Activated T-cell treated with anti-CD3 and anti-CD28 coated beads, Interleukin-2, amount 50 U/mL, for 24 hours (primary cell): Measurements from ENCODE around the gene FAM227B.
A peak's percentile ranks its signal among the peaks of the same experiment; 100 is the strongest.
"Not testable (repeated sequence)": the region's sequence is repeated elsewhere in the genome, so short reads cannot be mapped to it uniquely, and the experiment has no call there.

Experiments
- DNase-seq: peaks from one replicate; pipeline ENCODE4 v3.0.0-alpha.2; 2020
- H3K27ac Mint-ChIP-seq: 2 replicates; pipeline ENCODE4 v1.8.0; 2020; ENCODE audit warnings: mild to moderate bottlenecking, mixed read lengths
- H3K27me3 Mint-ChIP-seq: 2 replicates; pipeline ENCODE4 v1.8.0; 2020; ENCODE audit warnings: mixed read lengths
- H3K36me3 Mint-ChIP-seq: 2 replicates; pipeline ENCODE4 v1.8.0; 2020; ENCODE audit warnings: low read depth, mixed read lengths
- H3K4me1 Mint-ChIP-seq: 2 replicates; pipeline ENCODE4 v1.8.0; 2020; ENCODE audit warnings: low read depth, mixed read lengths
- H3K4me3 Mint-ChIP-seq: 2 replicates; pipeline ENCODE4 v1.8.0; 2020; ENCODE audit warnings: mild to moderate bottlenecking, moderate library complexity, mixed read lengths
- H3K9me3 Mint-ChIP-seq: 2 replicates; pipeline ENCODE4 v1.8.0; 2020; ENCODE audit warnings: mixed read lengths

FAM227B gene

DNA sequence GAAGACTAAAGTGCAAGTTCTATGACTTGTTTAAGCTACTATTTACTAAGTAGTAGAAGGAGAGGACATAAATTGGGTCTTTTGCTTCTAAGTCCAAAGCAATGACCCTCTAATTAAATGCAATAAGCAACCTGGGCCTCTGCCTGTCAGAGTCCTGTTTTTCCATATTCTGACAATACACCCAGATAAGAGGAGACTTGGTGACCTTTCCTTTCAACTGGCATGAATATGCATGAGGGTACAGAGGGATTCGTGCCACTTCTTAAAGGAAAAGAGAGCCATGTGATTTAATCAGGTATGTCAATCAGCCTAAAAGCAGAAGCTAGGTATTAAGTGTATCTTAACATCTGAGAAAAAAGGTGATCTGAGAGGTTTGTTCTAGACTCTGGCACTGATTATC, 248.3 kb downstream of the FAM227B start:
- Mint-ChIP-seq H3K27me3 (no peaks in the 10 kb centered on the region), H3K4me1 (no peaks in the 10 kb centered on the region), H3K9me3 (no peaks in the 10 kb centered on the region), H3K36me3 (no peaks in the 10 kb centered on the region), H3K27ac (no peak overlapping the region), H3K4me3 (no peak overlapping the region)
- no peak for DNase-seq

- H3K4me3 Mint-ChIP-seq, result no peak overlapping the region
- peaks cover 1% of the 10 kb centered on the region for H3K36me3 Mint-ChIP-seq
- H3K27ac Mint-ChIP-seq, result no peak overlapping the region
- DNase-seq, result no peak
- no peaks in the 10 kb centered on the region for H3K4me1 Mint-ChIP-seq
- no peaks in the 10 kb centered on the region for H3K27me3 Mint-ChIP-seq
- H3K9me3 Mint-ChIP-seq, result peaks cover 3% of the 10 kb centered on the region
Observed at GRCh38 chr15:49370782-49371181, 249.8 kb downstream of the FAM227B start.

GRCh38 chr15:49366496-49366895, 254.1 kb downstream of the FAM227B start:
- H3K36me3 Mint-ChIP-seq, result peaks cover 1% of the 10 kb centered on the region
- H3K27me3 Mint-ChIP-seq, result no peaks in the 10 kb centered on the region
- no peak overlapping the region for H3K27ac Mint-ChIP-seq
- DNase-seq, result no peak
- peaks cover 13% of the 10 kb centered on the region for H3K9me3 Mint-ChIP-seq
- H3K4me3 Mint-ChIP-seq, result no peak overlapping the region
- H3K4me1 Mint-ChIP-seq, result no peaks in the 10 kb centered on the region

DNA sequence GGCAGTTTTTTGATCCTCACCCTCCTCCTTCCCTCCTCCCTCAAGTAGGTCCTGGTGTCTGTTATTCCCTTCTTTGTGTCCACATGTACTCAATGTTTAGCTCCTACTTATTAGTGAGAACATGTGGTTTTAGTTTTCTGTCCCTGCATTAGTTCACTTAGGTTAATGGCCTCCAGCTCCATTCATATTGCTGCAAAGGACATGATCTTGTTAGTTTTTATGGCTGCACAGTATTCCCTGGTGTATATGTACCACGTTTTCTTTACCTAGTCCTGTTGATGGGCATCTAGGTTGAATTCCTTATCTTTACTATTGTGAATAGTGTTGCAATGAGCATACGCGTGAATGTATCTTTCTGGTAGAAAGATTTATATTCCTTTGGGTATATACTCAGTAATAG, 259.2 kb downstream of the FAM227B start:
- H3K27me3 Mint-ChIP-seq, result no peaks in the 10 kb centered on the region
- no peaks in the 10 kb centered on the region for H3K4me1 Mint-ChIP-seq
- H3K4me3 Mint-ChIP-seq, result no peak overlapping the region
- peaks cover 1% of the 10 kb centered on the region for H3K36me3 Mint-ChIP-seq
- no peak for DNase-seq
- peaks cover 15% of the 10 kb centered on the region for H3K9me3 Mint-ChIP-seq
- H3K27ac Mint-ChIP-seq, result no peak overlapping the region

DNA sequence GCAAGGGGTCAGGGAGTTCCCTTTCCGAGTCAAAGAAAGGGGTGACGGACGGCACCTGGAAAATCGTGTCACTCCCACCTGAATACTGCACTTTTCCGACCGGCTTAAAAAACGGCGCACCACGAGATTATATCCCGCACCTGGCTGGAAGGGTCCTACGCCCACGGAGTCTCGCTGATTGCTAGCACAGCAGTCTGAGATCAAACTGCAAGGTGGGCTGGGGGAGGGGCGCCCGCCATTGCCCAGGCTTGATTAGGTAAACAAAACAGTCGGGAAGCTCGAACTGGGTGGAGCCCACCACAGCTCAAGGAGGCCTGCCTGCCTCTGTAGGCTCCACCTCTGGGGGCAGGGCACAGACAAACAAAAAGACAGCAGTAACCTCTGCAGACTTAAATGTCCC, 266.2 kb downstream of the FAM227B start:
- H3K27me3 Mint-ChIP-seq, H3K36me3 Mint-ChIP-seq, DNase-seq, H3K27ac Mint-ChIP-seq, H3K4me1 Mint-ChIP-seq, H3K4me3 Mint-ChIP-seq: not testable (repeated sequence)
- peaks cover 14% of the 10 kb centered on the region for H3K9me3 Mint-ChIP-seq

DNA sequence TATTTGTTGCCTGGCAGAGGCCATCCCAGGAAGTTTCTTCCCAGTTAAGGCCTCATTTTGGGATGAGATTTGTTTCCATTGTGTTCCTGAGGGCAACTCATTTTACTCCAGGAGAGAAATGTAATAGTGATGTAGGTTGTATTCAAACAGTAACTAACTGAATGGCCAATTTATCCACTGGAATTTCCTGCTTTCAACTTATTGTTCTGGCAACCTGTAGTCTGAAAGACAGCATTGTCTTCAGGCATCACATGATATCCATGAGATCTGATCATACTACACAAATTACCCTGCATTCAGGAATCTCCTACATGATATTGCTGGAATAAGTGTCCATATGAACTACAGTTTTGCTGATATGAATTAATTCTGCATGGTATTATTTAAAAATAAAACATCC, 277.1 kb downstream of the FAM227B start:
- peaks cover 56% of the 10 kb centered on the region for H3K36me3 Mint-ChIP-seq
- no peak overlapping the region for H3K27ac Mint-ChIP-seq
- H3K9me3 Mint-ChIP-seq, result peaks cover 9% of the 10 kb centered on the region
- no peaks in the 10 kb centered on the region for H3K4me1 Mint-ChIP-seq
- no peaks in the 10 kb centered on the region for H3K27me3 Mint-ChIP-seq
- DNase-seq, result no peak
- H3K4me3 Mint-ChIP-seq, result no peak overlapping the region

GRCh38 chr15:49339656-49340055, 281.0 kb downstream of the FAM227B start:
- Mint-ChIP-seq H3K4me1 (no peaks in the 10 kb centered on the region), H3K4me3 (no peak overlapping the region), H3K27me3 (no peaks in the 10 kb centered on the region), H3K27ac (no peak overlapping the region), H3K36me3 (peaks cover 58% of the 10 kb centered on the region), H3K9me3 (peaks cover 9% of the 10 kb centered on the region)
- no peak for DNase-seq

- Mint-ChIP-seq H3K27me3 (no peaks in the 10 kb centered on the region), H3K4me3 (no peak overlapping the region), H3K4me1 (peaks cover 3% of the 10 kb centered on the region), H3K27ac (peak overlapping the region; percentile 13), H3K36me3 (peaks cover 40% of the 10 kb centered on the region), H3K9me3 (no peaks in the 10 kb centered on the region)
- DNase-seq, result no peak
Observed at GRCh38 chr15:49331951-49332350, 288.7 kb downstream of the FAM227B start.

- no peaks in the 10 kb centered on the region for H3K27me3 Mint-ChIP-seq
- H3K9me3 Mint-ChIP-seq, result no peaks in the 10 kb centered on the region
- H3K4me1 Mint-ChIP-seq, result peaks cover 3% of the 10 kb centered on the region
- H3K36me3 Mint-ChIP-seq, result peaks cover 40% of the 10 kb centered on the region
- DNase-seq, result no peak
- no peak overlapping the region for H3K4me3 Mint-ChIP-seq
- H3K27ac Mint-ChIP-seq, result no peak overlapping the region
Observed at GRCh38 chr15:49331442-49331841, 289.2 kb downstream of the FAM227B start.

DNA sequence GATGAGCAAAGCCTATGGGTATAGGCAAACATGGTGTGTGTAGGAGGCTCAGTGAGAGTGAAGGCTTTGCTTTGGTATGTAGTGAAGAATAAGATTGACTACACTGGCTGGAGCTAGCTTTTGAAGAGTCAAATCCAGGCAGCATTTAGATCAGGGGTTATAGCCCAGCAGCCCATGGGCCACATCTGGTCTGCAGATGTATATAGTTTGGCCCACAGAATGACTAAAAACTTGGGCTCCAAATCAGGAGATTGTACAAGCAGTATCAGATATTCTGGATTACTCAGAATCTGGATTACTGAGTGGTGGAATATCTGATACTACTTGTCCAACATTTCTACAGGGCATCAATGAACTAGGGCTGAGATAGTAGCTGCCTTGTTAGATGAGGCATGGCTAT, 290.5 kb downstream of the FAM227B start:
- Mint-ChIP-seq H3K4me1 (peaks cover 3% of the 10 kb centered on the region), H3K36me3 (peaks cover 45% of the 10 kb centered on the region), H3K27me3 (no peaks in the 10 kb centered on the region), H3K27ac (no peak overlapping the region), H3K9me3 (no peaks in the 10 kb centered on the region), H3K4me3 (no peak overlapping the region)
- DNase-seq, result no peak

DNA sequence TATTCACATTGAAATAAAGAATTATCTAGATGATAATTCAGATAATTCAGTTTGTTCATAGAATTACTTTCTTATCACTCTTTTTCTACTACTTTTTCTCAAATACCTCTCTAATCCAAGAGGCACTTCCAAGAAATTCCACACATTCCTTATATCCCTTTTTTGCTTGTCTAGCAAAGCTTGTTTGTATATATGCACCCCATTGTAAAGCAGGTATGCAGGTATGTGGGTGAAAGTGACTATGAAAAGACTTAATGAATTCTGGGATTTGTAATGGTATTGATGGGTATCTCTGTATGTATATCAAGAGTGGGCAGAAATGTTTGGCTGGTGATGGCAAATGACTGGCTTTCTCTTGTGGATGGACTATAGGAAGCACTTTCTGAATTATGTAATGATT, 291.7 kb downstream of the FAM227B start:
- Mint-ChIP-seq H3K36me3 (peaks cover 46% of the 10 kb centered on the region), H3K9me3 (no peaks in the 10 kb centered on the region), H3K27me3 (no peaks in the 10 kb centered on the region), H3K4me1 (peaks cover 3% of the 10 kb centered on the region), H3K4me3 (no peak overlapping the region), H3K27ac (no peak overlapping the region)
- no peak for DNase-seq

- peaks cover 3% of the 10 kb centered on the region for H3K4me1 Mint-ChIP-seq
- no peak overlapping the region for H3K27ac Mint-ChIP-seq
- H3K4me3 Mint-ChIP-seq, result no peak overlapping the region
- peaks cover 51% of the 10 kb centered on the region for H3K36me3 Mint-ChIP-seq
- H3K9me3 Mint-ChIP-seq, result no peaks in the 10 kb centered on the region
- no peaks in the 10 kb centered on the region for H3K27me3 Mint-ChIP-seq
- DNase-seq, result no peak
Observed at GRCh38 chr15:49327927-49328326, 292.7 kb downstream of the FAM227B start.

- Mint-ChIP-seq H3K27ac (no peak overlapping the region), H3K4me3 (no peak overlapping the region), H3K36me3 (peaks cover 67% of the 10 kb centered on the region)
Observed at GRCh38 chr15:49323207-49323606, 297.4 kb downstream of the FAM227B start.

DNA sequence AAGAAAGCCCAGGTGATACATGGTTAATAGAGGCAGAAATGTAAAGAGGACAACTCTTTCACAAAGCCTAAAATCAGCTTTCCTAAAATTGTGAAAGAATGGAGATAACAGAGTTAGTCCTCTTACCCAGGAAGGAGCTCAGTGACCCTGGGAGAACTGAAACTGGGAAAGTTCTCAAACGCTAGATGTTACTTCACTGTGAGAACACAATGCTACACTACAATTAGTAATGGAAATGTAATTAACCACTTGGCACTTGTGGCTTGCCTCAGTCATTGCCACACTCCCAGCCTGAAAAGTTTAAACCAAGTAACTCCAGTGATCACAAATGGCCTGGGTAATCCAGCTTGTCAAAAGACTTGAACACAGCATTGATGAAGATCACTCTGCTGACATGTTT, 300.3 kb downstream of the FAM227B start:
- H3K27ac Mint-ChIP-seq, result no peak overlapping the region
- no peaks in the 10 kb centered on the region for H3K27me3 Mint-ChIP-seq
- no peaks in the 10 kb centered on the region for H3K4me1 Mint-ChIP-seq
- H3K4me3 Mint-ChIP-seq, result no peak overlapping the region
- peaks cover 71% of the 10 kb centered on the region for H3K36me3 Mint-ChIP-seq
- no peak for DNase-seq
- peaks cover 2% of the 10 kb centered on the region for H3K9me3 Mint-ChIP-seq

More at GRCh38 chr15:49323207-49323606, 297.4 kb downstream of the FAM227B start:
- Mint-ChIP-seq H3K27me3 (no peaks in the 10 kb centered on the region), H3K4me1 (no peaks in the 10 kb centered on the region), H3K9me3 (no peaks in the 10 kb centered on the region)
- no peak for DNase-seq

DNA sequence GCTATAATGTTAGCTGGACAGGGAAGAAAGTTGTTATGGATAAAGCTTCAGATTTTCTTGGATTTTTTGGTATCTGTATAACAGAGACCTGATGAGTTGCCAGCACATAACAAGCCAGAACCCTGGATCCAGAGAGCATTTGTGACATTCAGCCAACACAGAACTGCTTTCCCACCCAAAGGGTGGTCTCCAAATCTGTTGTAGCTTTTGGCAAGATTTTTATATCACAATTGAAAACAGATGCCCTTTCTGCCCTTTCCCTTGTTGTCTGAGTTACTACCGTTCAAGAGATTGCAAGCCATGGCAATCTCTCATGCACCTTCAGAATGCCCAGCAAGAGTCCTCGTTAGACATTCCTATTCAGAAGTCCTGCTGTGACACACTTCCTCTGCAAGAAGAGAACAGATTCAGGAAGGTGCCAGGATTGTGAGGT, 305.2 kb downstream of the FAM227B start:
- Mint-ChIP-seq H3K27me3 (no peaks in the 10 kb centered on the region), H3K27ac (no peak overlapping the region), H3K9me3 (peaks cover 2% of the 10 kb centered on the region), H3K36me3 (peaks cover 66% of the 10 kb centered on the region), H3K4me1 (peaks cover 3% of the 10 kb centered on the region), H3K4me3 (no peak overlapping the region)
- no peak for DNase-seq

DNA sequence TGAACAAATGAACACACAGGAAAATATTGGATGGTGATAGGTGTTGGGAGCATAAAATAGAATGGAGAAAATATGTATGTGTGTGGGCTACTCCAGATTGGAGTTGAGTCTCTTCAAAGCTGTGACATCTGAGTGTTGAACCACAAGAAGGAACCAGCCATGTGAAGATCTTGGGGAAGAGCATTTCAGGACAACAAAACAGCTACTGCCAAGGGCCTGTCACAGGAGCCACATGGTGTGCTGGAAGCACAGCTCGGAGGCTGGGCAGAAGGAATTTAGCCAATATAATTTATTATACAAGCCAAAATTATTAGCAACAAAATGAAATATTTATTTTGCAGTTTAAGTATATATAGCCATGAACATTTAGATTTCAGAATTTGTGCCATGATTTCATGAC, 305.9 kb downstream of the FAM227B start:
- peaks cover 9% of the 10 kb centered on the region for H3K4me1 Mint-ChIP-seq
- no peak overlapping the region for H3K4me3 Mint-ChIP-seq
- peaks cover 66% of the 10 kb centered on the region for H3K36me3 Mint-ChIP-seq
- DNase-seq, result no peak
- no peaks in the 10 kb centered on the region for H3K27me3 Mint-ChIP-seq
- H3K27ac Mint-ChIP-seq, result no peak overlapping the region
- H3K9me3 Mint-ChIP-seq, result peaks cover 2% of the 10 kb centered on the region
